K562 (cell line): ENCODE measurements around the gene MYO1D. TPM values are rescaled to one million over a fixed set of nuclear protein-coding genes. Genes with fewer than 3 reads are reported as not detected.

Source experiments
- BHLHE40 ChIP-seq: IDR thresholded peaks from 2 replicates; pipeline ENCODE4 v1.6.1; 2011; ENCODE audit warnings: low read length, improper control_type of control experiment
- CC2D1A ChIP-seq: fragments of 450-650 bp; IDR thresholded peaks from 2 replicates; pipeline ENCODE4 v1.6.1; 2017; ENCODE audit warnings: mild to moderate bottlenecking
- EP400 ChIP-seq: fragments of 450-650 bp; IDR thresholded peaks from 2 replicates; pipeline ENCODE4 v1.6.1; 2017; ENCODE audit warnings: antibody characterized with exemption, mild to moderate bottlenecking, moderate library complexity
- ETV6 ChIP-seq, 3 experiments: fragments of 150-350 bp in 1 of 3; sonication (generic) in 1 of 3; formaldehyde crosslinking in 1 of 3; IDR thresholded peaks; 2 replicates each; pipeline versions ENCODE4 v1.6.1 to v1.8.0; 2014 to 2022; ENCODE audit warnings: borderline replicate concordance in 2 of 3, low read depth in 2 of 3, antibody characterized with exemption in 1 of 3, low read length in 1 of 3, mild to moderate bottlenecking in 1 of 3, missing genetic modification reagents in 1 of 3
- GMEB1 ChIP-seq: fragments of 250-450 bp; sonication (Bioruptor Pico); IDR thresholded peaks from 2 replicates; pipeline ENCODE4 v1.4.0; 2020; ENCODE audit warnings: mild to moderate bottlenecking
- PRDM10 ChIP-seq: fragments of 450-650 bp; IDR thresholded peaks from 2 replicates; pipeline ENCODE4 v1.6.1; 2018; ENCODE audit not compliant: partially characterized antibody
- SIX5 ChIP-seq, 2 experiments: IDR thresholded peaks; 2 replicates each; pipeline ENCODE4 v1.6.1; 2011; ENCODE audit warnings: low read length in 2 of 2, borderline replicate concordance in 1 of 2, low read depth in 1 of 2, mild to moderate bottlenecking in 1 of 2, moderate library complexity in 1 of 2; ENCODE audit not compliant: insufficient read depth in 1 of 2
- SLC30A9 ChIP-seq: fragments of 250-450 bp; sonication (Bioruptor Pico); IDR thresholded peaks from 2 replicates; pipeline ENCODE4 v1.8.0; 2022; ENCODE audit warnings: mild to moderate bottlenecking, moderate library complexity
- TAF7 ChIP-seq: fragments of 450-650 bp; IDR thresholded peaks from 2 replicates; pipeline ENCODE4 v1.6.1; 2016; ENCODE audit warnings: missing genetic modification characterization, missing compliant biosample characterization
- THRB ChIP-seq: fragments of 450-650 bp; formaldehyde crosslinking; conservative IDR thresholded peaks from 2 replicates; pipeline ENCODE4 v1.4.0; 2022; ENCODE audit warnings: mild to moderate bottlenecking, missing genetic modification characterization
- TSC22D4 ChIP-seq: fragments of 450-650 bp; IDR thresholded peaks from 2 replicates; pipeline ENCODE4 v1.6.1; 2016; ENCODE audit warnings: missing genetic modification characterization, missing biosample characterization, control low read depth
- YY1 ChIP-seq, 3 experiments: IDR thresholded peaks; 2 replicates each; pipeline ENCODE4 v1.6.1; 2011; ENCODE audit warnings: low read length in 2 of 3, mild to moderate bottlenecking in 2 of 3, moderate library complexity in 2 of 3, borderline replicate concordance in 1 of 3, control low read depth in 1 of 3, low read depth in 1 of 3; ENCODE audit not compliant: insufficient read depth in 3 of 3, insufficient replicate concordance in 2 of 3, control insufficient read depth in 1 of 3, insufficient read length in 1 of 3; ENCODE audit errors: extremely low read depth in 1 of 3
- ZFX ChIP-seq: sonication (generic); formaldehyde crosslinking; IDR thresholded peaks from 2 replicates; pipeline ENCODE4 v1.8.0; 2022; ENCODE audit warnings: mild to moderate bottlenecking, missing genetic modification reagents, moderate library complexity
- ZNF655 ChIP-seq: fragments of 250-450 bp; sonication (Bioruptor Pico); IDR thresholded peaks from 2 replicates; pipeline ENCODE4 v1.5.0; 2021
- ZNF764 ChIP-seq: fragments of 250-450 bp; sonication (Bioruptor Pico); IDR thresholded peaks from 2 replicates; pipeline ENCODE4 v1.4.0; 2020; ENCODE audit warnings: low read depth, mild to moderate bottlenecking, moderate library complexity
- ZNF778 ChIP-seq: fragments of 450-650 bp; formaldehyde crosslinking; IDR thresholded peaks from 2 replicates; pipeline ENCODE4 v1.4.0; 2020; ENCODE audit warnings: mild to moderate bottlenecking, moderate library complexity
- polyA plus RNA-seq, 8 experiments: library from polyadenylated mRNA; depleted of rRNA in 4 of 8; stranded (reverse) in 5 of 8; unstranded in 3 of 8; fragments of >200 nt; fragmentation: Nextera tagmentation in 2 of 8; fragmentation: Illumina TruSeq in 1 of 8; extraction: Ambion mirVana in 2 of 8; extraction: Trizol in 1 of 8; gene quantifications; 2 replicates each; pipeline versions ENCODE4 v1.2.1 to v1.2.3, GENCODE V29; 2011 to 2014; ENCODE audit warnings: inconsistent platforms in 1 of 8, missing spikeins in 1 of 8
- total RNA-seq, 7 experiments: library from RNA; depleted of rRNA in 6 of 7; stranded (reverse); fragments of >200 nt in 6 of 7; fragmentation: Illumina TruSeq in 2 of 7; extraction: Trizol in 2 of 7; gene quantifications; 2 replicates each; pipeline versions ENCODE4 v1.2.1 to v1.2.3, GENCODE V29; 2011 to 2021; ENCODE audit warnings: low replicate concordance in 1 of 7

Gene MYO1D
- total and polyA plus RNA-seq, 9 of the 15 experiments (the other 6 are each of a cell fraction or from before 2014, with no cell fraction given) = 2.1 to 71.2 (median 45.4) TPM

- TF ChIP-seq THRB (CRISPR knock-in tag) = no peak
- 0 out of 2 replicates have a peak, but pooled peaks have one; percentile 20 for TF ChIP-seq CC2D1A
- no peak for TF ChIP-seq ZNF778 (CRISPR knock-in tag)
- no peak for TF ChIP-seq ETV6 (IDR thresholded peaks at IDR 0.05; ENCODE audit: borderline replicate concordance in 1 of 2, low read depth in 2 of 2, low read length in 1 of 2)
- no peak for TF ChIP-seq ETV6 (CRISPR knock-in tag; IDR thresholded peaks at IDR 0.05; ENCODE audit: borderline replicate concordance)
- no peak for TF ChIP-seq PRDM10
- no peak for TF ChIP-seq SIX5 (IDR thresholded peaks at IDR 0.05; ENCODE audit: borderline replicate concordance in 1 of 2, insufficient read depth in 1 of 2, low read depth in 1 of 2, low read length in 2 of 2)
- TF ChIP-seq ZFX (CRISPR knock-in tag) = no peak
- TF ChIP-seq SLC30A9 (CRISPR knock-in tag) = no peak
- TF ChIP-seq TAF7 (tag) = no peak
- no peak for TF ChIP-seq ZNF764 (CRISPR knock-in tag)
- peak; percentile 45; the same call in 1 of the 2 replicates for TF ChIP-seq GMEB1 (CRISPR knock-in tag)
- no peak for TF ChIP-seq BHLHE40
- TF ChIP-seq ZNF655 (CRISPR knock-in tag) = no peak
- no peak for TF ChIP-seq EP400
- peak in 2 of 3 experiments; percentile 78 to 80 for TF ChIP-seq YY1 (IDR thresholded peaks at IDR 0.05; ENCODE audit: borderline replicate concordance in 1 of 3, control insufficient read depth in 1 of 3, extremely low read depth in 1 of 3, insufficient read depth in 3 of 3, insufficient read length in 1 of 3, insufficient replicate concordance in 2 of 3, low read depth in 1 of 3, low read length in 2 of 3)
- TF ChIP-seq TSC22D4 = no peak
These were observed 340 bp upstream of the MYO1D start (continued) for GRCh38 chr17:32877164-32877764.
